ENCODE results near the gene CFAP410.

The CFAP410 gene

GRCh38 chr21:44282370-44282769 is 56.8 kb downstream of the CFAP410 start:
- no peak for DNase-seq

DNA sequence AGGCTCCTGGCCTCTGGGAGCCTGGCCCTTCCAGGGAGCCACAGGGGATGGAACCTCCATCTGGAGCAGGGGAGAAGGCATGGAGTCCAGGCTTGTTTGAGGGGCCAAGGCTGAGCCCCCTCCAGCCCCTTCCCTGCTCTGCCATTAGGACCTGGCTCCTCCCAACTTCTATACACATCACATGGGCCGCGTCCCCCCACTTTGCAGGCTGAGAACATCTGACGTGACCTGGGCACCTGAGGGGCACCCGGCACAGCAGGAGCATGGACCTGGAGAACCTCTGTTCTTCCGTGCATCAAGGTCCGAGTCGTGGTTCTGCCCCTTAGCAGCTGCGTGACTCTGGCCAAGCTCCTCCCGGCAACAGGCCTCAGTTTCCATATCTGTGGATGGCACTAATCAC is 57.4 kb downstream of the CFAP410 start:
- DNase-seq, result no peak

GRCh38 chr21:44279354-44280260 is 59.6 kb downstream of the CFAP410 start:
- DNase-seq, result peak; percentile 42 to 92 (median 62)

Data from NCI-H1417 (cell line).